ENCODE measurements around the gene JPT2. TPM values are rescaled to one million over a fixed set of nuclear protein-coding genes. Genes with fewer than 3 reads are reported as not detected.
"Not testable (repeated sequence)": the region's sequence is repeated elsewhere in the genome, so short reads cannot be mapped to it uniquely, and the experiment has no call there.

JPT2 gene
- total RNA-seq, 1 donor from 2014 or later = 149 TPM

GRCh38 chr16:1674751-1675664 lies 3.1 kb upstream of the JPT2 start:
- DNase-seq (ENCODE audit: low read depth) = peak; percentile 38

- DNase-seq (ENCODE audit: low read depth) = no peak
Measured at GRCh38 chr16:1676661-1677060, 1.4 kb upstream of the JPT2 start.

GRCh38 chr16:1677339-1677738 lies 740 bp upstream of the JPT2 start:
- no peak for DNase-seq (ENCODE audit: low read depth)

DNA sequence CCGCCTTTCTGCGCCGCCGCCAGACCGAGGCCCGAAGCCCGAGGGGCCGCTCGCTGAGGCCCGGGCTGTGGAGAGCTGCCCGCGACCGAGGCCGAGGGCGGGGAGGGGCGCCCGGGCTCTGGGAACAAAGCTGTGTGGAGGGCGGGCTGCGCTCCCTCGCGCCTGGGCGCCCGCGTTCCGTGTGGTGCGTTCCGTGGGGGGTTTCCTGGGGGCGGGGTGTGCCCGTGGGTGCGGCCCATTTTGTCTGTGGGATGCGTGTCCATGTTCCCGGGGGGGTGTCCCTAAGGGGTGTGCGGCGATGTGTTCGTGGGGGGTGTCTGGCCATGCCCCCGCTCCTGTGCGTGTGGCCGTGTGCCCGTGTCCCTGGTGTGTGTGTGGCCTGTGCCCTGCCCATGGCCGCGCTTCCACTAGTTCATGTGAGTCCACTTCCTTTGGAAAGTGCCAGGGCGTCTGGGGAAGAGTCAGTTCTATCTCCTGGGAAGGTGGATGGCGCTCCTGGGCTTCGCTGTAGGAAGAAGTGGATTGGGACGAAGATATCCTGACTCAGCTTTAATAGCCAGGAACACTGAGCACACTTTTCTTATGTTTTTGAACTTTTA lies 520 bp downstream of the JPT2 start:
- DNase-seq (ENCODE audit: low read depth) = peak; percentile 57

DNA sequence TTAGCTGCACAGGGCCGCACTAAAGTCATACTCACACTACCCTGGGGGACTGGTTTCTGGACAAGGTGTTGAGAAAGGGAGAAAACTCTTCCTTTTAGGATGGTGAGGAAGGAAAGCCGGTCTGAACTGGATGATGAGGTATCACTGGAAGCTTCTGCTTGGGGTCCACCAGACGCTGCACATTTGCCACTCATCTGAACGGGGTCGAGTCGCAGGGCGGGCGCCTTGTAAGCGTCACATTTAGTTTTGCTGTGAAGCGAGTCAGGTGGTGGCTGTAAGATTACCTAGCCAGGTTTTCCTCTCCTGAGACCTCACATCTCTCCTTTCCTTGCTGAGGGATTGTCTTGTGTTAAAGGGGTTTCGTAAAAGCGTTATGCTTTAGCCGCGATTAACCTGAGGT lies 2.3 kb downstream of the JPT2 start:
- DNase-seq (ENCODE audit: low read depth) = no peak

- no peak for DNase-seq (ENCODE audit: low read depth)
Measured at GRCh38 chr16:1681032-1681431, 3.0 kb downstream of the JPT2 start.

DNA sequence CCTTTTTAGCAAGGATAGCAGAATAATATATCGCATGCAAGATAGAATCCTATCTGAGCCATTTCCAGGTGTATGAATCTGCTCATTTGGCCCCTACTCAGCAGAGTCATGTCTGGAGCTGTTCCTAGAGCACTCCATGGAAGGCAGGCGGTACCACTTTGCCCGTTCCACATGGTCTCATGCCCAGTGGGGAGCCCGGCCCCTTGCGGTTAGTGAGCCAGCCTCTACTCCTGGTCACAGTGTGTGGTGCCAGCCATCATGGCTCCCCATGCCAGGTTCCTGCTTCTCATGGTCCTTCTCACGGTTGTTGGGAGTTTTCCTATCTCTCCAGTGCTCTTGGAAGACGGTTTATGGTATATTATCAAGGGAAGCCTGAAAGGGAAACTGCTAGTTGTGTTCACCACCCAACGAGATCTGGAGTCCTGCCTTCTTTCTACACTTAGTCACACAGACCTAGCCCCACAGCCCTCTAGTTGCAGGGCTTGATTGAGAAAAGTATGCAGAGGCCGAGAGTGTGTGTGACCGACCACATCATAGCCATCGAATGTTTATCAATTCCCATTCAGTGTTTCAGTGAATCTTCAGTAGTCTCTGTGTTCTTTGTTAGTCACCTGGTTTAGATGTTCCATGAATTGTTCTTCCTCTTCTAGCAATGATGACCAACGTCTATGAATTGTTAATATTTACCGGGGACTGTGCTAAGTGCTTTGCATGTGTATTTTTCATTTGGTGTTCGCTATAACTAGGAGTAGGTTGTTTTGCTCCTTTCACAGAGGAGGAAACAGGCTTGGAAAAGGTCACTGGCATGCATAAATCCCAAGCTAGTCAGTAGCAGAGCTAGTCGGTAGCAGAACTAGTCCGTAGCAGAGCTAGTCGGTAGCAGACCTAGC lies 9.6 kb downstream of the JPT2 start:
- DNase-seq (ENCODE audit: low read depth) = peak; percentile 87

DNA sequence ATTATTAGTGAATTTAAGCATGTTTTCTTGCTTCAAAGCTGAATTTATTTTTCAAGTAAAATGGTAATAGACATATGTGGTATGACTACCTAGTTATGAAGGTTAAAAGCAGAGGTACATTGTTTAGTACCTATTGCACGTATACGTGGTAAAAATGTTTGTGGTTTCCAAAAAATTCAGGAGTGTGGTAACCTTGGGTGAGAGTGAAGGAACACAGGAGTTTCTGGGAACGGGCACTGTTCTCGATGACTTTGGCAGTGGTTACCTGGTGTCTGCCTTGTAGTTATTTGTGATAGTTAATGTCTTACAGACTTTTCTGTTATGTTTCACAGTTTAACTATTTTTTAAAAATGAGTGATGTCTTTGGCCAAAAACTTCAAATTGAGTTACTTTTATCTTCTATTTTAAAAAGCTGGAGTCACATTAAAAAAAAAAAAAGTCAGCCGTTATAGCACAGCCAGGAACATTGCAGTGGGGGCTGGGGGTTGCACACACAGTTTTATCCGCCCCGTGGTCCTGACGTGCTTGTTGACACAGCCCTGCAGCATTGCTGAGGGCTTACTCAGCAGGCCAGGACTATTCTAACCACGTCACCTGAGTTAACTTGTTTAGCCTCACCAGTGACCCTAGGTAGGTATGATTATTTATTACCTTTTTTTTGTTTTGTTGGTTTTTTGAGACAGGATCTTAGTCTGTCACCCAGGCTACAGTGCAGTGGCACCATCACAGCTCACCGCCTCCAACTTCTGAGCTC lies 10.9 kb downstream of the JPT2 start:
- peak; percentile 99 for DNase-seq (ENCODE audit: low read depth)

DNA sequence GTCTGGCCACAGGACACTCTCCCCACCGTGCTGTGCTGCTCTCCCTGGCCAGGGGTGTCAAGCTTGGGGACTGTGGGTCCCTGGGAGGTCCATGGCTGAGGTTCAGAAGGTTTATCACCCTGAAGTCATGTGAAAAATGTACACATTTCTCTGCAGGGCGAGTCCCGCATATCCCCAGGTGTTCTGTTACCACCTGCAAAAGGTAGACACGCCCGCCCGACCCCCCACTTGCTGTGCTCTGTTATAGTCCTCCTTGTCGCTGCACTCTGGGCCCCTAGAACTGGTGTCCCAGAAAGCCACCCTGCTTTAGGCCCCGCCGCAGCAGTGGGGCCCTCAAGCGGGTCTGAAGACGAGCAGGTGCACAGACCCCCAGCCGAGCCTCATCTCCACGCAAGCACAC lies 11.8 kb downstream of the JPT2 start:
- DNase-seq (ENCODE audit: low read depth) = no peak

DNA sequence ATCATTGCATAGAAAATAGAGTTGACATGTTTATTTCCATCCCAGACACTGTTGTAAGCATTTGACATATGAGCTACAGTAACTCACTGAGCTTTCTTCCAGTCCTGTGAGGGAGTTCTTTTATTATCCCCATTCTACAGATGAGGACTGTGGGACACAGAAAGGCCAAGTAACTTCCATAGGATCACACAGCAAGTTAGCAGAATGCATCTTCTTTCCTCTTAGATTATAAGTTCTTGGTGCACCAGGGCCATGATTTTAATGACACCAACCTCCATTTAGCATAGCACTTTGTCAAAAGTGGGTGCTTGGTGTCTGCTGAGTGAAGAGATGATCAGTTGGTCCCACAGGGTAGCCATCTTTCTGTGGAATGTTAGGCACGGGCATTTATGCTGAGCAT lies 12.7 kb downstream of the JPT2 start:
- no peak for DNase-seq (ENCODE audit: low read depth)

- DNase-seq (ENCODE audit: low read depth) = peak; percentile 53
Measured at GRCh38 chr16:1691276-1691675, 13.2 kb downstream of the JPT2 start.

DNA sequence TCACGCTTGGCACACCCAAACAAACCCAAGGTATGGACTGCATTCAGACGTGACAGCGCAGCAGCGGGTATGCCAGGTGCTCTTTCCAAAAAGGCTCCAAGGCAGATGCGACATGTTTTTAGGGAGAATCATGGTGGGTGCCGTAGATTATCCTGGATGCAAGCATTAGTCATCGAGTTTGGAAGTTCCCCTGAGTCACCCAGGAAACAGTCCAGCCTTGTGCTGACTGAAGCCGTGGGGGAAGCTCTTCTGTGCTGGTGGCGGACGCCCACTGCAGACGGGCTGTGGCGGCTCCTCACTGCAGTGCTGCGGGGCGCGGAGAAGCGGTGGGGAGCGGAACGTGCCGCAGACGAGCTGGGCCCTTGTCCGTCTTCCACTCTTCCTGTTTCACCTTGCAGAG lies 13.9 kb downstream of the JPT2 start:
- peak; percentile 89 for DNase-seq (ENCODE audit: low read depth)

DNA sequence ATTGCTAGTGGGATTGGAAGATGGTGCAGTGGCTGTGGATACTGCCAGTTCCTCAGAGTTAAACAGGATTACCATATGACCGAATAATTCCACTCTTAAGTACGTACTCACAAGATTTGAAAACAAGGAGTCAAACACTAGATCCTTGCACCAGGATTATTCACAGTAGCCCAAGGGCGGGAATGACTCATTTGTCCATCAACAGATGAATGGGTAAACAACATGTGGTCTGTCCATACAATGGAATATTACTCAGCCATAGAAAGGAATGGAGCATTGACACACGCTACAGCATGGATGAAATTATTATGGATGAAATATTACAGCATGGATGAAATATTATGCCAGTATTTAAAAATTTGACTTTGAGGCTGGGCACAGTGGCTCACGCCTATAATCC lies 18.8 kb downstream of the JPT2 start:
- DNase-seq (ENCODE audit: low read depth) = peak; percentile 64

DNA sequence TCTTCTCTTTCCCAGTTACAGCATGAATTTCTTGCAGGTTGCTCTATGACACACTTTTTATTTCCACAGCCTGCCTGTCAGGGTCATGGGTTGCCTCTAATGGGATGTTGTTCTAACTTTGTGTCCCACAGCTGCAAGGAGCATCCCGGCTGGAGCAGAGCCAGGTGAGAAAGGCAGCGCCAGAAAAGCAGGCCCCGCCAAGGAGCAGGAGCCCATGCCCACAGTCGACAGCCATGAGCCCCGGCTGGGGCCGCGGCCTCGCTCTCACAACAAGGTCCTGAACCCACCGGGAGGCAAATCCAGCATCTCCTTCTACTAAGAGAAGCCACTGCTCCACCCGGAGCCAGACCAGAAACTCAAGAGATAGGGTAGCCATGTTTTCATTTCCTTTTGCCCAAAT lies 20.6 kb downstream of the JPT2 start:
- DNase-seq (ENCODE audit: low read depth) = no peak

- no peak for DNase-seq (ENCODE audit: low read depth)
Measured at GRCh38 chr16:1700246-1700645, 22.2 kb downstream of the JPT2 start.

- no peak for DNase-seq (ENCODE audit: low read depth)
Measured at GRCh38 chr16:1701216-1701878, 23.3 kb downstream of the JPT2 start.

DNA sequence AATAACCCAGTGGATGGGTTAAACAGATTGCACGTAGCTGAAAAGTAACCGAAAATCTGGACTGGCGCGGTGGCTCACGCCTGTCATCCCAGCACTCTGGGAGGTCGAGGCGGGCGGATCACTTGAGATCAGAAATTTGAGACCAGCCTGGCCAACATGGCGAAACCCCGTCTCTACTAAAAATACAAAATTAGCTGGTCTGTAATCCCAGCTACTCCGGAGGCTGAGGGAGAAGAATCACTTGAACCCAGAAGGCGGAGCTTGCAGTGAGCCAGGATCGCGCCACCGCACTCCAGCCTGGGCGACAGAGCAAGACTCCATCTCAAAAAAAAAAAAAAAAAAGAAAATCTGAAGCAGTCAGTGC lies 27.2 kb downstream of the JPT2 start:
- DNase-seq (ENCODE audit: low read depth) = not testable (repeated sequence)

DNA sequence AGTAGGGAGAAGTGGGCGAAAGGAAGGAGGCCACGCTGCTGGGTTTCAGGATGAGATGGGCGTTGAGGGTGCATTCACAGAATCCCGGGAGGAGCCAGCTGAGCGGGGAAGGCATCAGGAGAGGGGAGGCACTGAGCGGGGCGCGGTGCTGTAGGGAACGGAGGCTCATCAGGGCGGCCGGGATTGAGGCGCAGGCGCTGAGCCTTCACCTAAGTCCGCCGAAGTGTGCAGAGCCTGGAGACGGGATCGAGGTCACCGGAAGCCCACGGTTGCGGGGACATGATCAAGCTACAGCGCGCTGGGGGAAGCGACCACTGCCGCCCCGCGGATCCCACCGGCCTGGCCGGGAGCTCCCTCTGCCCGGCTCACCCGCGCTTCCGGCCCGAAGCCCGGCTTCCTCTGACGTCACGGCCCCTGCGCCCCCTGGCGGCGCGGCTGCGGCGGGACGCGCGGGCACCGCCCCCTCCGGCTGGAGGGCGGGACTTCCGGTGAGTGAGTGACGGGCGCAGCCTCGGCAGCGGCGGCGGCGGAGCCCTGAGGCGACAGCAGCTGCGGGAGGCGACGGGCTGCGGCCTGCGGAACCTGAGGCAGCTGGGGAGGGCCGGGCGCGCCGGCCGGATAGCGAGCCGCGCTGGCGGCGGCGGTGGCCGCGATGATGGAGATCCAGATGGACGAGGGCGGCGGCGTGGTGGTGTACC lies 27.8 kb downstream of the JPT2 start, which contains the start of gene MAPK8IP3:
TSS of gene MAPK8IP3 (plus strand) at position 508 of the 698 bp plus-strand sequence. CDS start at position 653, 145 bp downstream.
- peak; percentile 66 for DNase-seq (ENCODE audit: low read depth)

- no peak for DNase-seq (ENCODE audit: low read depth)
Measured at GRCh38 chr16:1706386-1707192, 28.5 kb downstream of the JPT2 start.

All from renal cortical epithelial cell (primary cell).